Skeletal muscle satellite cell (primary cell): ENCODE results near the gene KIRREL2.
"Not testable (repeated sequence)": the region's sequence is repeated elsewhere in the genome, so short reads cannot be mapped to it uniquely, and the experiment has no call there.

Experiments
- H3K27me3 ChIP-seq: 2 replicates; pipeline ENCODE4 v1.7.0; 2013; ENCODE audit warnings: low read length; ENCODE audit not compliant: control insufficient read depth, insufficient read depth
- H3K36me3 ChIP-seq: 2 replicates; pipeline ENCODE4 v1.7.0; 2013; ENCODE audit warnings: mild to moderate bottlenecking, control low read depth, low read length; ENCODE audit not compliant: insufficient read depth
- H3K4me1 ChIP-seq: 2 replicates; pipeline ENCODE4 v1.7.0; 2013; ENCODE audit warnings: low read length; ENCODE audit not compliant: control insufficient read depth, insufficient read depth
- H3K4me2 ChIP-seq: 2 replicates; pipeline ENCODE4 v1.7.0; 2013; ENCODE audit warnings: mild to moderate bottlenecking, low read length
- H3K4me3 ChIP-seq: 2 replicates; pipeline ENCODE4 v1.7.0; 2013; ENCODE audit warnings: low read length
- H3K9ac ChIP-seq: 2 replicates; pipeline ENCODE4 v1.7.0; 2013; ENCODE audit warnings: mild to moderate bottlenecking, low read depth, low read length, moderate library complexity
- H3K9me3 ChIP-seq: replicated peaks from 2 replicates; pipeline ENCODE4 v1.7.0; 2013; ENCODE audit warnings: mild to moderate bottlenecking, control low read depth, low read length

Gene KIRREL2

DNA sequence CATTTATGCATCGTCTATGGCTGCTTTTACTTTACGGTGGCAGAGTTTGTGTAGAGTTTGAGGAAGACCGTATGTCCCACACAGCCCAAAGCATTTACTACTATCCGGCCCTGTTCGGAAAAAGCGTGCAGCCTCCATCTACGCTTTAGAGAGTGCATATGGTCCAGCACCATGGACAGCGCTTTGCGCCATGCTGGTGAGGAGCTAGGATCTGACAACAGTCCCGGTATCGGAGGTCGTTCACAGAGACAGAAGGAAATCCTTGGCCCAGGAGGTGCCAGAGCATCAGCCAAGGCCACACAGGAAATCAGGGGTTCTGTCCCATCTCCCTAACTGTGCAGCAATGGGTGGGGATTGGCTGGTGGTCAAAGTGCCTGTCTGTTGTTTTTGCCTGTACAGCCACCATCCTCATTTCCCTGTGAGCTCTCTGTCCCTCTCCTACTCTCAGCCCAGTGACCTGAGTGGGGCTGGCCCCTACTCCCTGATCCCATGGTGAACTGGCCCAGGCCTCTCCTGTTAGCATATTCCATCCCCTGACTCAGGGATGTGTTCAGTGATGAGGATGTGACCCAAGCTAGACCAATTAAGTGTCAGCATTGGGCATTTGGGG lies 27.9 kb upstream of the KIRREL2 start:
- H3K4me3 ChIP-seq, result no peak overlapping the region
- no peaks in the 10 kb centered on the region for H3K36me3 ChIP-seq
- no peak overlapping the region for H3K9ac ChIP-seq
- peaks cover 1% of the 10 kb centered on the region for H3K27me3 ChIP-seq
- no peak overlapping the region for H3K4me2 ChIP-seq
- no peaks in the 10 kb centered on the region for H3K4me1 ChIP-seq
- H3K9me3 ChIP-seq, result no peaks in the 10 kb centered on the region

DNA sequence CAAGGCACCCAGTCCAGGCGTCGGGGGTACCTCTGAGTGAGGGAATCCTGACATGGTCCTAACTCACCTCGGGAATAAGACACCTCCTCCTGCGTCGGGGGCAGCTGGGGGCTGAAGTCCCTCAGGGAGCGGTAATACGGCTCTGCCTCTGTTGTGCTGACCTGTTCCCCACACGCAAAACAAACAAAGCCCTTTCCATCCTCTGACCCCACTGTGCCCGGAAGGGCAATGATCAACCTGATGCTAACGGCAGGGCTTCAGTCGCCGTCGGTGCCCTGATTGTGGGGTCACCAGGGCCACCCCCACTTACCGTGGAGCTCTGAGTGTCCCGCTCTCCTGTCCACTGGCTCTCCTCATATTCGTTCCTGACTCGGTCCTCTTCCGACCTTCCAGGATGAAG lies 25.7 kb upstream of the KIRREL2 start:
- Histone ChIP-seq H3K36me3 (no peaks in the 10 kb centered on the region), H3K4me2 (no peak overlapping the region), H3K9me3 (no peaks in the 10 kb centered on the region), H3K4me3 (no peak overlapping the region), H3K27me3 (peaks cover 9% of the 10 kb centered on the region), H3K9ac (no peak overlapping the region), H3K4me1 (no peaks in the 10 kb centered on the region)

DNA sequence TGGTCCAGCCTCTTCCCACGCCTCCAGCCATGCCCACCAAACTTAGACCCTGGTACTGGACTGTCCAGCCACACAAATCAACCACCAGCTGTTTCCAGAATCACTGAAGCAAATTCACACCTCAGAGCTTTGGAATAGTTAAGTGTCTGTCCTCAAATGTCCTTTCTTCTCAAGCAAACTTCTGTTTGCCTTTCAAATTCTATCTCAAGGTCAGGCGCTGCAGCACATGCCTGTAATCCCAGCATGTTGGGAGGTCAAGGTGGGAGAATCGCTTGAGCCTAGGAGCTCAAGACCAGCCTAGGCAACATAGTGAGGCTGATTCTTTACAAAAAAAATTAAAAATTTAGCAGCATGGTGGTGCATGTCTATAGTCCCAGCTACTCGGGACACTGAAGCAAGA lies 24.7 kb upstream of the KIRREL2 start:
- Histone ChIP-seq H3K27me3 (peaks cover 9% of the 10 kb centered on the region), H3K4me1 (no peaks in the 10 kb centered on the region)

DNA sequence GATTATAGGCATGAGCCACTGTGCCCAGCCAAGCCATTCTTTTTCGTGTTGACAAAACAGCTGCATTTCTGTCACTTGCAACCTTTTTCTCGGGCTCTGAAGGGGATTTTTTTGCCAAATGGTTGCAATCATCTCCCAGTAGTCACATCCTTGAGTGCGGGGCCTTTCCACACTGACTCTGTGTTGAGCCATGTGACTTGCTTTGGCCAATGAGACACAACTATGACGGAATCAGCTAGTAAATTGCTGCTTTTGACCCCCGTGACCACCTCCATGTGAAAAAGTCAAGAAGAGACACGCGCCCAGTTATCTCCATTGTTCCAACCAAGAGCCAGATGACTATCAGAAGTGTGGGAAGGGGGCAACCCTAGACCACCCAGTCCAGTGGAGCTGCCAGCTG lies 22.7 kb upstream of the KIRREL2 start:
- Histone ChIP-seq H3K9me3 (peaks cover 2% of the 10 kb centered on the region), H3K4me3 (no peak overlapping the region), H3K27me3 (peaks cover 9% of the 10 kb centered on the region), H3K4me2 (no peak overlapping the region), H3K9ac (no peak overlapping the region), H3K36me3 (no peaks in the 10 kb centered on the region), H3K4me1 (no peaks in the 10 kb centered on the region)

More for the DNA sequence above, 24.7 kb upstream of the KIRREL2 start:
- Histone ChIP-seq H3K4me2 (no peak overlapping the region), H3K4me3 (no peak overlapping the region), H3K9me3 (no peaks in the 10 kb centered on the region), H3K9ac (no peak overlapping the region), H3K36me3 (no peaks in the 10 kb centered on the region)

DNA sequence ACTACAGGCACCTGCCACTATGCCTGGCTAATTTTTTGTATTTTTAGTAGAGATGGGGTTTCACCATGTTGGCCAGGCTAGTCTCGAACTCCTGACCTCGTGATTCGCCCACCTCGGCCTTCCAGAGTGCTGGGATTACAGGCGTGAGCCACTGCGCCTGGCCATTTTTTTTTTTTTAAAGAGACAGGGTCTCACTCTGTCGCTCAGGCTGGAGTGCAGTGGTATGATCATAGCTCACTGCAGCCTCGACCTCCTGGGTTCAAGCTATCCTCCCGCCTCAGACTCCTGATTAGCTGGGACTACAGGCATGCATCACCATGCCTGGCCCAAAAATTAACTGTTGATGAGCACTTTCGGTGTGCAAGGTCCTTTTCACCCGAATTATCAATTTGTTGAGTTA lies 20.6 kb upstream of the KIRREL2 start:
- not testable (repeated sequence) for H3K27me3 ChIP-seq, H3K36me3 ChIP-seq, H3K9me3 ChIP-seq, H3K9ac ChIP-seq, H3K4me2 ChIP-seq, H3K4me3 ChIP-seq, H3K4me1 ChIP-seq

DNA sequence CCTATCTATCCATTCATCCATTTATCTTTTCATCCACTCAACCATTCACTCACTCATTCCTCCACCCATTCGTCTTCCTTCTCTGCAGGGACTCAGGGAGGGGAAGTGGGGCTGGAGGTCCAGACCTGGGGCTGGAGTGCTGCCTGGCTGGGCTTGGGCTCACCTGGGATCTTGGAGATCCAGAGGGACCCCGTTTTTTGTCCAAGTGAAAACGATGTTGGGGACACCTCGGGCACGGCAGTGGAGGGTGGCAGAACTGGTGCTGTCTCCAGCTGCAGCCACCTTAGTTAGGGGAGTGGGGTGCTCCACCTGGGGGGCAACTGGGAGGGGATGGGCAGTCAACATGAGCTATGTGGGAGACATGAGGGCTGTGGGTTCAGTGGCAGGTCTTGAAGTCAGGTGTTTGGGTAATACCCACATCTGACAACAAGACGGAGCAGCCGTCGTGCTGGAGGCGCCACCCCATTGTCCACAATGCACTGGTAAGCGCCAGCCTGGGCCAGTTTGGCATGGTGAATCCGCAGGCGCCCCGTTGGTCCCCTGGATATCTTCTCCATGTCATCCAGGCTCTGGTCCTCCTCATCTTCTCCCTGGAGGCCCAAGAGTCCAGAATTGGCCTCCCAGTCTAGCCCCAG lies 14.6 kb upstream of the KIRREL2 start:
- peaks cover 47% of the 10 kb centered on the region for H3K27me3 ChIP-seq
- peaks cover 8% of the 10 kb centered on the region for H3K9me3 ChIP-seq
- peaks cover 5% of the 10 kb centered on the region for H3K4me1 ChIP-seq
- H3K4me3 ChIP-seq, result no peak overlapping the region
- H3K36me3 ChIP-seq, result no peaks in the 10 kb centered on the region
- no peak overlapping the region for H3K4me2 ChIP-seq
- no peak overlapping the region for H3K9ac ChIP-seq

DNA sequence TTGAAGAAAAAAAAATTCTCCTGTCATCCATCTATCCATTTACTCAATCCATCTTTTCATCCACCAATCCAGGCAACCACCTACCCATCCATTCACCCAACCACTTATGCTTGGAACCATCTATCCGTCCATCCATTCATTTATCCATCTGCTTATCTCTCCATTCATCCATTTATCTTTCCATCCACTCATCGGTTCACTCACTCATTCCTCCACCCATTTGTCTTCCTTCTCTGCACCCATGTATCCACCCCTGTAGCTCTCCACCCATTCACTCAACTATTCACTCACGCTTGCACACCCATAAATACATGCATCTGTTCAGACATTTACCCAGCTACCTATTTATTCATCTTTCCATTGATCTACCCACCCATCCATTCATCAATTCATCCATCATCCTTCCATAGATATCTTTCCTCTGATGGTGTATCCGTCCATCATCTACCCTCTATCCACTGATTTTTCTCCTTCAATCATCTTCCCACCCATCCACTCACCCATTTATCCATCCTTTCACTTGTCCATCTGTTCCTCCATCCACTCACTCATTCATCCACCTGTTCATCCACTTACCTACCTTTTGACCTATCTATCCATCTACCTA lies 13.9 kb upstream of the KIRREL2 start:
- no peak overlapping the region for H3K4me3 ChIP-seq
- H3K9ac ChIP-seq, result no peak overlapping the region
- peaks cover 52% of the 10 kb centered on the region for H3K27me3 ChIP-seq
- H3K4me2 ChIP-seq, result no peak overlapping the region
- H3K36me3 ChIP-seq, result no peaks in the 10 kb centered on the region
- peaks cover 8% of the 10 kb centered on the region for H3K9me3 ChIP-seq
- H3K4me1 ChIP-seq, result peaks cover 5% of the 10 kb centered on the region

DNA sequence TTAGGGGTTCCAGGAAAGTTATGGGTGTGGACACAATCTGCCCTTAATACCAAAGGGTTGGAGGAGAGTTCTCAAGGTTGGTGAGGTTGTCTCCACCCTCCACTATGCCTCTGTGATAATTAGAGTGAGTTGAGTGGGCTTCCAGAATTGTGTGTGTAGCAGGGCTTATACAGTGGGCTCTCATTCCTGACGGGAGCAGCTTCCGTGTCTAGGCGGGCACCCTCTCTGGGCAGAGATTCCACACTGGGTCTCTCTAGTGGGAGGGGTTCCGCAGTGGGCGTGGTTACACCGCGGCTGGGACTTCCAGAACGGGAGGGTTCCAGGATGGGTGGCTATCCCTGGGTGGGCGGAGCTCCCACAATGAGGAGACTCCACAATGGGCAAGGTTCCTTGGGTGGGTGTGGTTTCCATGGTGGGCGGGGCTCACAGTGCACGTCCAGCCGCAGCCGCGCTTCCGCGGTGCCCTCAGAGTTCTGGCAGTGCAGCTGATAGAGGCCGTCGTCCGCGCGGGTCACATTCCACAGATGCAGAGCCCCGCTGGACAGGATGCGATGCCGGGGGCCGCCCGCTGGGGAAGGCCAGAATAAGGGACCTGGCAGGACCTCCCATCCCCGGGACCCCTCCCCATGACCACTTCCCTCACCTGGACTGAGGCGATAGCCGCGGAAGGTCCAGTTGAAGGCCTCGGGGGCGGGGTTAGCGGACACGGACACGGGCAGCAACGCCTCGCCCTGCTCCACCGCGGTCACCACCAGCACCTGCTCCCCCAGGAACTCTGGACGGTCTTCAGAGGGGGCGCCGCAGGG lies 12.8 kb upstream of the KIRREL2 start:
- H3K4me3 ChIP-seq, result no peak overlapping the region
- H3K9ac ChIP-seq, result no peak overlapping the region

DNA sequence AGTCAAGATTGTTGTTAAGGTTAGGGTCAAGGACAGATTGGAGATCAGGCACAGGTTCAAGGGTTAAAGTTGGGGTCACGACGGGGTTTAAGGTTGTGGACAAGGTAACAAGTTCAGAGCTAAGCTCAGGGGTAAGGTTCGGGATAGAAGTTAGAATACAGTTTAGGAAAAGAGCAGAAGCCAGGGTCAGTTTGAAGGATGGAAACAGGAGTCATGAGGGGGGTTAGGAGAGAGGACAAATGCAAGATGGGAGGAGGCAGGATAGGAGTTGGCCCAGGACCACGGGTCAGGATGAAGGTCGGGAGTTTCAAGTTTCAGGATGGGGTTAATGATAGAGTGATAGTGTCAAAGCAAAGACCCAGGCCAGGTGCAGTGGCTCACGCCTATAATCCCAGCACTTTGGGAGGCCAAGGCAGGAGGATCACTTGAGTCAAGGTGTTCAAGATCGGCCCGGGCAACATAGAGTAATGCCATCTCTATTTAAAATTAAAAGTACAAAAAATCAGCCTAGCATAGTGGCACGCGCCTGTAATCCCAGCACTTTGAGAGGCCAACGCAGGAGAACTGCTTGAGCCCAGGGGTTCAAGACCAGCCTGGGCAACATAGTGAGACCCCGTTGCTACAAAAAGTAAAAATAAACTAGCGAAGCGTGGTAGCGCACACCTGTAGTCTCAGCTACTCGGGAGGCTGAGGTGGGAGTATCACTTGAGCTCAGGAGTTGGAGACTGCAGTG lies 12.1 kb upstream of the KIRREL2 start:
- Histone ChIP-seq H3K4me3 (no peak overlapping the region), H3K27me3 (peaks cover 67% of the 10 kb centered on the region), H3K36me3 (no peaks in the 10 kb centered on the region), H3K4me2 (peak overlapping the region; percentile 64), H3K4me1 (peaks cover 5% of the 10 kb centered on the region), H3K9me3 (no peaks in the 10 kb centered on the region), H3K9ac (no peak overlapping the region)

More for the DNA sequence above, 12.8 kb upstream of the KIRREL2 start:
- Histone ChIP-seq H3K4me1 (peaks cover 5% of the 10 kb centered on the region), H3K4me2 (no peak overlapping the region), H3K27me3 (peaks cover 63% of the 10 kb centered on the region), H3K9me3 (peaks cover 6% of the 10 kb centered on the region), H3K36me3 (no peaks in the 10 kb centered on the region)

DNA sequence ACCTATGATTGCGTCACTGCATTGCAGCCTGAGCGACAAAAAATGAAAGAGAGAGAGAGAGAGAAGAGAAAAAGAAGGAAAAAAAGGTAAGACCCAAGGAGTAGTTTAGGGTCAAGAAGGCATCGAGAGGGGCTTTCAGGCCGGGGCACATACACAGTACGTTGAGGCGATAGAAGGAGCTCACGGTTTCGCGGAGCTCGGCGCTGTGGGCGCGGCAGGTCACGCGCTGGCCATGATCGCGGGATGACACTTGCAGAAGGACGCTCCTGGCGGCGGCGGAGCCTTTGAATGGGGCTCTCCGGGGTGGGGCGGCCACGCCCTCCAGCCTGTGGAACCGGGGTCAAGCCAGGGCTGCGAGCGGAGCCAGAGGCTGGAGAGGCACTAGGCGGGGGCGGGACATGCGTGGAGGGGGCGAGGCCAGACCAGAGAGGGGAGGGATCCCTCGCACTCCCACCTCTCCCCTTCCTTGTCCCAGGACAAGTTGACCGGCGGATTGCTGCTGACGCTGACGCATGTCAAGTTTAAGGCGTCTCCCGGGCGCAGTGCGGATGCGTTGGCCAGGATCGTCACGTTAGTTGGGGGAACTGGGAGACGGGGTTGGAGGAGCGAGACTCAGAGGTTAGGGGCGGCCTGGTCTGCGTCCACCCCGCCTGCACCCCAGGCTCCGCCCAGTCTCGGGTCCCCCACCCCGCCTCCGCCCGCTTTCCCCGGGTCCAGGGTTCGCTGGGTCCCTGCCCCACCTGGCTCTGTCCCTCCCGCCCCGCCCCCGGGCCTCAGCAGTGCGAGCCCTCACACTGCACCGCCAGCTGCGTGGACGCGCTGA lies 11.3 kb upstream of the KIRREL2 start:
- peak overlapping the region; percentile 64 for H3K4me2 ChIP-seq
- peaks cover 5% of the 10 kb centered on the region for H3K4me1 ChIP-seq
- no peaks in the 10 kb centered on the region for H3K36me3 ChIP-seq
- no peak overlapping the region for H3K9ac ChIP-seq
- peaks cover 72% of the 10 kb centered on the region for H3K27me3 ChIP-seq
- peak overlapping the region; percentile 30 for H3K4me3 ChIP-seq
- no peaks in the 10 kb centered on the region for H3K9me3 ChIP-seq
